ENCODE results near the gene HES4.
"Not testable (repeated sequence)": the region's sequence is repeated elsewhere in the genome, so short reads cannot be mapped to it uniquely, and the experiment has no call there.

The HES4 gene

GRCh38 chr1:997993-998744 lies 1.7 kb downstream of the HES4 start:
- no peak for DNase-seq

- DNase-seq, result no peak
Observed at GRCh38 chr1:997713-997992, 2.2 kb downstream of the HES4 start.

- DNase-seq, result no peak
Observed at GRCh38 chr1:996851-997712, 2.8 kb downstream of the HES4 start.

- no peak for DNase-seq
Observed at GRCh38 chr1:995665-996633, 3.9 kb downstream of the HES4 start.

- DNase-seq, result not testable (repeated sequence)
Observed at GRCh38 chr1:994546-994945, 5.4 kb downstream of the HES4 start.

GRCh38 chr1:993379-993995 lies 6.4 kb downstream of the HES4 start:
- DNase-seq, result no peak

- no peak for DNase-seq
Observed at GRCh38 chr1:992362-992761, 7.5 kb downstream of the HES4 start.

GRCh38 chr1:991895-992294 lies 8.0 kb downstream of the HES4 start:
- no peak for DNase-seq

- not testable (repeated sequence) for DNase-seq
Observed at GRCh38 chr1:991275-991674, 8.6 kb downstream of the HES4 start.

GRCh38 chr1:988061-988460 lies 11.8 kb downstream of the HES4 start:
- not testable (repeated sequence) for DNase-seq

- DNase-seq, result no peak
Observed at GRCh38 chr1:985126-985525, 14.8 kb downstream of the HES4 start.

- DNase-seq, result no peak
Observed at GRCh38 chr1:984476-984814, 15.5 kb downstream of the HES4 start.

- peak in 1 of 2 donors; percentile 37 for DNase-seq
Observed at GRCh38 chr1:983798-984475, 16.0 kb downstream of the HES4 start.

- DNase-seq, result no peak
Observed at GRCh38 chr1:982765-983436, 17.0 kb downstream of the HES4 start.

GRCh38 chr1:981955-982558 lies 17.8 kb downstream of the HES4 start, which contains the start of gene PERM1:
Gene PERM1 (minus strand): TSS chr1:982093. CDS start chr1:981029, 1,064 bp downstream.
- DNase-seq, result no peak

- no peak for DNase-seq
Observed at GRCh38 chr1:981491-981954, 18.4 kb downstream of the HES4 start.

- DNase-seq, result no peak
Observed at GRCh38 chr1:980602-981395, 19.1 kb downstream of the HES4 start.

GRCh38 chr1:980137-980571 lies 19.7 kb downstream of the HES4 start:
- no peak for DNase-seq

- no peak for DNase-seq
Observed at GRCh38 chr1:979744-980072, 20.2 kb downstream of the HES4 start.

Measured in inflammatory macrophage treated with lipopolysaccharide for 1 hour (primary cell).